Activated T-cell treated with anti-CD3 and anti-CD28 coated beads, Interleukin-2, amount 50 U/mL, for 4 hours (primary cell): ENCODE results near the gene DNAAF2. TPM values are rescaled to one million over a fixed set of nuclear protein-coding genes. Genes with fewer than 3 reads are reported as not detected.
A peak's percentile ranks its signal among the peaks of the same experiment; 100 is the strongest.

Experiments
- ATAC-seq, 2 donors: fragments of 200-7000 bp; cut with Tn5 transposase; one replicate each; pipeline ENCODE4 v1.10.0; 2021
- DNase-seq: peaks from one replicate; pipeline ENCODE4 v3.0.0-alpha.2; 2020
- H3K27me3 Mint-ChIP-seq: one replicate; pipeline ENCODE4 v1.8.0; 2021; ENCODE audit warnings: low read depth, mixed read lengths
- H3K36me3 Mint-ChIP-seq: one replicate; pipeline ENCODE4 v1.8.0; 2022; ENCODE audit warnings: mixed read lengths; ENCODE audit not compliant: insufficient read depth
- H3K4me1 Mint-ChIP-seq: one replicate; pipeline ENCODE4 v1.8.0; 2021; ENCODE audit warnings: low read depth, mixed read lengths
- H3K4me3 Mint-ChIP-seq: one replicate; pipeline ENCODE4 v1.8.0; 2021; ENCODE audit warnings: mild to moderate bottlenecking, moderate library complexity, mixed read lengths
- H3K9me3 Mint-ChIP-seq: one replicate; pipeline ENCODE4 v1.8.0; 2021; ENCODE audit warnings: mixed read lengths
- total RNA-seq, 3 donors: library from RNA; stranded (reverse); gene quantifications; one replicate each; pipeline ENCODE4 v1.2.1, GENCODE V29; 2021

Gene DNAAF2
- total RNA-seq, 3 donors from 2014 or later: 17.0 to 18.9 (median 17.3) TPM

DNA sequence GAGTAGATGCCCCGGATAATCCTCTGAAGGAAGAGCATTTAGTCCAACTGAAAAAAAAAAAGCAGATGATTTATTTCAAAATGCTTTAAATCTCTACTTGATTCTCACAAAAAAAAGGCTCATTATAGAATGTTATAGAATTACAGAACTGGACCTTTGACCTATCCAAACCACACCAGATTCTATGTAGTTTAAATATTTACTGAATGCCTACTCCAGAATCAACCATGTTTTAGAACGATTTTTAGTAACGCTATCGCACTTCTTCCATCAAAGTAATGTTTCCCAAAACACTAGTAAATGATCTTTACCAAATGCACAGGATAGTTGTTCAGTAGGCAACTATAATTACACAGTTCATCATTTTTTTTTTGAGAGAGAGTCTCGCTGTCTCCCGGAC lies 51.4 kb downstream of the DNAAF2 start:
- Mint-ChIP-seq H3K9me3 (no peaks in the 10 kb centered on the region), H3K27me3 (peaks cover 1% of the 10 kb centered on the region), H3K4me1 (peaks cover 46% of the 10 kb centered on the region), H3K36me3 (peaks cover 52% of the 10 kb centered on the region), H3K4me3 (peak overlapping the region; percentile 93)
- no peak for DNase-seq
- ATAC-seq: no peak

DNA sequence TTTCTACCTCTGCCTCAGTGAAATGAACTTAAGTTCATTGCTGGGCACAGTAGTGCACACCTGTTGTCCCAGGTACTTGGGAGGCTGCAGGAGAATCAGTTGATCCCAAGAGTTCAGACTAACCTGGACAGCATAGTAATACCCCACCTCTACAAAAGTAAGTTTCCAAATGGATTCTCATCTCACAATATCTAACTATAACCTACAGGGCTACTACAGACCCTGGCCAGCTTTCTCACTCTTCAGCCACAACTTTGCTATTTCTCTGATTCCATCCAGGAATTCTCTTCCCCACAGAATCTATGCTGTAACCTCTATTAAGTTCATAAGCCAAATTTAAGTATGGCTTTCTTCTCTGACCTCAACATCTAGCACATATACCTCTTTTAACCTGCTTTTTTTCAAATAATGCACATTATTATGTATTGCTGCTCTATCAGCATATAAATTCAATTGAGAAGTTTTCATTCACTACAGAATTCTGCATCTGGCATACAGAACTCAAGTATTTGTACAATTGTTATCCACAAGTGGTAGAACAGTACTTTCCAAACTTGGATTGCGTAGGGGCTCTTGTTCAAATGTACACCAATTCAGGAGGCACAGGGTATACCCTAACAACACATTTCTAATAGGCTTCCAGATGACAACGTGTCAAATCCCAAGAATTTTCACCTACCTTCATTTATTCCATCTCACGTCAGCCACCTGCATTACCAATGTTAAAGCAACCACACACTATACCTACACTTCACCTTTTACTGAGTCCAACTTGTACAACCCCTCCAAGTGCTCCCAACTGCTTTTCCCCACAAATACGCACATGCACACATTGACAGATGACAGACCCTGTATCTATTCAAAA lies 52.7 kb downstream of the DNAAF2 start:
- ATAC-seq (no peak), DNase-seq (no peak)

DNA sequence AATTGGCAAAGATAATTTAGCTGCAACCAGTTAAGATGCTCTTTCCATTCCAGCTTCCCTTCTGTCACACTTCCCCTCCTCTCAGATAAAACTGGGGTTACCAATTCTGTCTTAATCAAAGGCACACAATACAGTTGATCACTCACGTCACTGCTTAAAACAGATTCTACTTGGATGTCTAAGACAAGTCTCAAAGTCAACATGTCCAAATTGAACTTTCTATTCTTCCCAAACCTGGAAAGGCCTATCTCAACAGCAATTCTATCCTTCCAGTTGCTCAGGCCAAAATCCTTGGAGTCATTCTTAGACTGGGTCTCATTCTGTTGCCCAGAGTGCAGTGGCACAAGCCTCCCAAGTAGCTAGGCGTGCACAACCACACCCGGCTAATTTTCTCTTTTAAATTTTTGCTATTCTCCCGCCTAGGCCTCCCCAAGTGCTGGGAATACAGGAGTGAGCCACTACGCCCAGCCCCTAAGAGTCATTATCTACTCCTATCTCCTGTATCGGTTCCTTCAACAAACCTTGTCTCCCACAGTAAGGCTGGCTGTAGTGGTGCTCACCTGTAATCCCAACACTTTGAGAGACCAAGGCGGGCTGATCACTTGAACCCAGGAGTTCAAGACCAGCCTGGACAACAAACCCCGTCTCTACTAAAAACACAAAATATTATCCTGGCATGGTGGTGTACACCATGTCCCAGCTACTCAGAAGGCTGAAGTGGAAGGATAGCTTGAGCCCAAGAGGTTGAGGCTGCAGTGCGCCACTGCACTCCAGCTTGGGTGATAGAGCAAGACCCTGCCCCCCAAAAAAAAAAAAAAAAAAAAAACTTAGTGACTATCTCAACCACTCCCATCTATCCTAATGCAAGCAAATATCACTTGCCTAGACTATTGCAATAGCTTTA lies 53.6 kb downstream of the DNAAF2 start:
- Mint-ChIP-seq H3K36me3 (peaks cover 63% of the 10 kb centered on the region), H3K27me3 (peaks cover 1% of the 10 kb centered on the region), H3K9me3 (no peaks in the 10 kb centered on the region), H3K4me3 (peak overlapping the region; percentile 93), H3K4me1 (peaks cover 48% of the 10 kb centered on the region)
- DNase-seq (no peak), ATAC-seq (no peak)

More for the DNA sequence above, 52.7 kb downstream of the DNAAF2 start:
- H3K4me3 Mint-ChIP-seq: peak overlapping the region; percentile 93
- no peaks in the 10 kb centered on the region for H3K9me3 Mint-ChIP-seq
- H3K36me3 Mint-ChIP-seq: peaks cover 59% of the 10 kb centered on the region
- peaks cover 52% of the 10 kb centered on the region for H3K4me1 Mint-ChIP-seq
- peaks cover 1% of the 10 kb centered on the region for H3K27me3 Mint-ChIP-seq

DNA sequence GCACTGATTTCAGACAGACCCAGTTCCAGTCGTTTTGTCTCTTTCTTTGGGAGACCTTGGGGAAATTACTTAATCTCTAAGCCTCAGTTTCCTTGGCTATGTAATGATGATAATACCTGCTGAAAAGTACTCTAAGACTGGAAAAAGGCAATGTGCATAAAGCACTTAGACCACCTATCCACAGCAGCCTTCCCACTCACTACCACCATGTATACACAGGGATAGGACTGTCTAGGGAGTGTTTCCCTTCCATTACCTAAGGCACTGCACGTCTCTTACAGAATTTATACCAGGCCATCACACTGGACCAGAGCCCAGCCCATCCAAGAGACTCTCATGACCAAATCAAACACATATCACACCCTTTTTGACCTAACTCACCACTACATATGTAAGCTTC lies 55.2 kb downstream of the DNAAF2 start:
- Mint-ChIP-seq H3K4me1 (peaks cover 52% of the 10 kb centered on the region), H3K36me3 (peaks cover 53% of the 10 kb centered on the region), H3K9me3 (no peaks in the 10 kb centered on the region), H3K27me3 (no peaks in the 10 kb centered on the region), H3K4me3 (peak overlapping the region; percentile 9)
- DNase-seq: no peak
- ATAC-seq: no peak

DNA sequence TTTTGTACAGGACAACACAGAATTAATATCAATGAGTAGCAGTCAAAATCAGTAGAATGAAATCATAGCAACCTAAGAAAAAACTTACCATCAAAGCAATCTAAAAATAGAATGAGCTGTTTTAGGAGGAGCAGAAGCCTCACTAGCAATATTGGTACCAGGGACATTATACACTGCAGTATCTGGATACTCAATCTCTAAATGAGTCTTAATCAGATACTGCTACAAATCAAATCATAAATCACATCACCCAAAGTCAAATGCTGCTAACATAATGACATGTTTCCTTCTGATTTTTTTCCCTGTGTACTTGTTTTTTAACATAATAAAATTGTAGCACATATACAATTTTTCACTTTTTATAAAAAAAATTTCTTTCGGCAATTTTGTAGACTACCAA lies 56.9 kb downstream of the DNAAF2 start:
- no peak for DNase-seq
- ATAC-seq: no peak
- Mint-ChIP-seq H3K9me3 (no peaks in the 10 kb centered on the region), H3K4me3 (no peak overlapping the region), H3K4me1 (peaks cover 48% of the 10 kb centered on the region), H3K27me3 (no peaks in the 10 kb centered on the region), H3K36me3 (peaks cover 42% of the 10 kb centered on the region)

Other genes with a start within 250 kb of the DNAAF2 start
- gene RPS29, start 48.9 kb downstream of the DNAAF2 start, total RNA-seq: 1,000 to 10,000 TPM; 2,303 to 2,539 (median 2,513) TPM
- 10 to 100 TPM; 37.1 to 43.2 (median 42.2) TPM for gene LRR1, start 36.3 kb downstream of the DNAAF2 start, total RNA-seq
- gene RPL36AL, start 14.6 kb downstream of the DNAAF2 start, total RNA-seq: 100 to 1,000 TPM; 294 to 316 (median 301) TPM
- 10 to 100 TPM; 53.8 to 55.0 (median 54.6) TPM for gene MGAT2, start 14.4 kb downstream of the DNAAF2 start, total RNA-seq
- gene POLE2, start 53.0 kb upstream of the DNAAF2 start, total RNA-seq: 10 to 100 TPM; 23.8 to 33.1 (median 31.7) TPM
- 1 to 10 TPM in 2 of 3 donors, under 1 TPM in 1; 0.57 to 1.8 (median 1.2) TPM for gene KLHDC1, start 57.9 kb upstream of the DNAAF2 start, total RNA-seq
- 10 to 100 TPM; 19.0 to 23.4 (median 22.5) TPM for gene KLHDC2, start 132.9 kb upstream of the DNAAF2 start, total RNA-seq
- 10 to 100 TPM; 53.0 to 54.0 (median 53.2) TPM for gene NEMF, start 217.5 kb upstream of the DNAAF2 start, total RNA-seq